Subcutaneous adipose tissue (tissue), 4 donors: Measurements from ENCODE around the gene DLGAP1. TPM values are rescaled to one million over a fixed set of nuclear protein-coding genes. Genes with fewer than 3 reads are reported as not detected.

Experiments
- CTCF ChIP-seq: fragments of 450-650 bp; IDR thresholded peaks from one replicate; pipeline ENCODE4 v1.5.1; 2016; ENCODE audit warnings: low read depth, mild to moderate bottlenecking, control low read depth, antibody characterized with exemption, moderate library complexity
- total RNA-seq, 4 donors: library from RNA; depleted of rRNA; stranded (reverse); fragments of >200 nt; gene quantifications; one replicate each; pipeline ENCODE4 v1.1.0, GENCODE V29; 2016

The DLGAP1 gene
- total RNA-seq, 4 donors from 2014 or later: 0.44 to 3.3 (median 0.99) TPM

GRCh38 chr18:3796434-3796833 lies 658.7 kb downstream of the DLGAP1 start:
- TF ChIP-seq CTCF: no peak

- no peak for TF ChIP-seq CTCF
Observed at GRCh38 chr18:3794537-3795348, 660.4 kb downstream of the DLGAP1 start.

GRCh38 chr18:3793545-3793944 lies 661.6 kb downstream of the DLGAP1 start:
- TF ChIP-seq CTCF: no peak

GRCh38 chr18:3793111-3793510 lies 662.0 kb downstream of the DLGAP1 start:
- TF ChIP-seq CTCF: no peak

GRCh38 chr18:3792711-3793110 lies 662.4 kb downstream of the DLGAP1 start:
- no peak for TF ChIP-seq CTCF

- TF ChIP-seq CTCF: no peak
Observed at GRCh38 chr18:3791238-3791637, 663.9 kb downstream of the DLGAP1 start.

- no peak for TF ChIP-seq CTCF
Observed at GRCh38 chr18:3790703-3791102, 664.4 kb downstream of the DLGAP1 start.
